Measurements from ENCODE around the gene MYBPC3. TPM values are rescaled to one million over a fixed set of nuclear protein-coding genes. Genes with fewer than 3 reads are reported as not detected.

MYBPC3 gene
- total RNA-seq, 1 donor from 2014 or later = not detected

DNA sequence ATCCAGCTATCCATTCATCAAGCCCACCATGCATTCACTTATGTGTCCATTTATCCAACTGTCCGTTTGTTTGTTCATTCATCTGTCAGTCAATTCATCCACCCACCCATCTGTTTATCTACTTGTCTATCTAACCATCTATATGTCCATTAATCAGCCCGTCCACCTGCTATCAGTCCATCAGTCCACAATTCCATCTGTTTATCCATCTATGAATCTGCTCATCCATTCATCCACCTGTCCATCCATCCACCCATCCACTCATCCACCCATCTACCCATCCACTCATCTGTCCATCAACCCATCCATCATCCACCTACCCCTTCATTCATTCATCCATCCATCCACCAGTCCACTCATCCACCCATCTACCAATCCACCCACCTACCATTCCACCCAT lies 26.8 kb upstream of the MYBPC3 start:
- H3K4me3 ChIP-seq = no peak overlapping the region
- TF ChIP-seq, protein P1, sequence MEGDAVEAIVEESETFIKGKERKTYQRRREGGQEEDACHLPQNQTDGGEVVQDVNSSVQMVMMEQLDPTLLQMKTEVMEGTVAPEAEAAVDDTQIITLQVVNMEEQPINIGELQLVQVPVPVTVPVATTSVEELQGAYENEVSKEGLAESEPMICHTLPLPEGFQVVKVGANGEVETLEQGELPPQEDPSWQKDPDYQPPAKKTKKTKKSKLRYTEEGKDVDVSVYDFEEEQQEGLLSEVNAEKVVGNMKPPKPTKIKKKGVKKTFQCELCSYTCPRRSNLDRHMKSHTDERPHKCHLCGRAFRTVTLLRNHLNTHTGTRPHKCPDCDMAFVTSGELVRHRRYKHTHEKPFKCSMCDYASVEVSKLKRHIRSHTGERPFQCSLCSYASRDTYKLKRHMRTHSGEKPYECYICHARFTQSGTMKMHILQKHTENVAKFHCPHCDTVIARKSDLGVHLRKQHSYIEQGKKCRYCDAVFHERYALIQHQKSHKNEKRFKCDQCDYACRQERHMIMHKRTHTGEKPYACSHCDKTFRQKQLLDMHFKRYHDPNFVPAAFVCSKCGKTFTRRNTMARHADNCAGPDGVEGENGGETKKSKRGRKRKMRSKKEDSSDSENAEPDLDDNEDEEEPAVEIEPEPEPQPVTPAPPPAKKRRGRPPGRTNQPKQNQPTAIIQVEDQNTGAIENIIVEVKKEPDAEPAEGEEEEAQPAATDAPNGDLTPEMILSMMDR (IDR thresholded peaks at IDR 0.05) = no peak
- intact Hi-C loops (cut with DNase I) = no loop called here
- H3K4me1 ChIP-seq = no peaks in the 10 kb centered on the region
- no peaks in the 10 kb centered on the region for H3K27me3 ChIP-seq
- H3K9me3 ChIP-seq = no peaks in the 10 kb centered on the region
- no peak for DNase-seq (ENCODE audit: low spot score in 2 of 2)
- H3K36me3 ChIP-seq = no peaks in the 10 kb centered on the region
- H3K27ac ChIP-seq = no peak overlapping the region

- peaks cover 0 to 3% of the 10 kb centered on the region in 2 donors for H3K4me1 ChIP-seq
- peak overlapping the region in 1 of 2 donors; percentile 39 for H3K27ac ChIP-seq
- H3K36me3 ChIP-seq = no peaks in the 10 kb centered on the region
- TF ChIP-seq, protein P1 (IDR thresholded peaks at IDR 0.05) = no peak
- no peak overlapping the region for H3K4me3 ChIP-seq
- intact Hi-C loops (cut with DNase I) = no loop called here
- no peaks in the 10 kb centered on the region for H3K27me3 ChIP-seq
- no peaks in the 10 kb centered on the region for H3K9me3 ChIP-seq
- no peak for DNase-seq (ENCODE audit: low spot score in 2 of 2)
These were observed 26.3 kb upstream of the MYBPC3 start for GRCh38 chr11:47378836-47379170.

- TF ChIP-seq, protein P1 (IDR thresholded peaks at IDR 0.05) = no peak
- Histone ChIP-seq H3K9me3 (no peaks in the 10 kb centered on the region), H3K27ac (peak within 1 kb of the TSS; percentile 53 to 55), H3K4me1 (peaks cover 0 to 3% of the 10 kb centered on the region in 2 donors), H3K4me3 (peak within 1 kb of the TSS in 1 of 2 donors; percentile 30), H3K36me3 (no peaks in the 10 kb centered on the region), H3K27me3 (no peaks in the 10 kb centered on the region)
- DNase-seq (ENCODE audit: low spot score in 2 of 2) = peak in 1 of 2 donors; percentile 53
- intact Hi-C loops (cut with DNase I) = no loop called here
These were observed 25.7 kb upstream of the MYBPC3 start, which contains the start of gene SPI1 for GRCh38 chr11:47378010-47378835. Gene SPI1, minus strand, starts transcription at chr11:47378547. Its CDS starts 194 bp downstream, at chr11:47378353.

DNA sequence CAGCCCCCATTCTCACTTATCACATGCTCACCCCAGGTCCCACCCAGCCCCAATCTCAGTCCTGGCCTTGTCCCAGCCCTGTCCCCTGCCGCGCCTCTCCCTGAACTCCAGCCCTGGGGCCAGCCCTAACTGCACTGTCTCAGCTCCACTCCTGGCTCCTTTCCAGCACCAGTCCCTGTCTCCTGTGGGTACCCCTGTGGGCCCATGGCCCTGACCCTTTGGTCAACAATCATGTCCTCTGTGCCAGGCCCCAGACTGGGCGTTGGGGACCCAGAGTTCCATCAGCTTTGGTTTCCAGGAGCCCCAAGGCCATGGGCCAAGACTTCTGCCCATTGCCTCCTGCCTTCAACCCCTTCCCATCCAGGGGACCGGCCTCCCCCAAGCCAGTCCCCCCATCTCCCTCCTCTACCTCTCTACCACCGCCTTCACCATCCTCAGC lies 25.1 kb upstream of the MYBPC3 start:
- DNase-seq (ENCODE audit: low spot score in 2 of 2) = no peak
- Histone ChIP-seq H3K27me3 (no peaks in the 10 kb centered on the region), H3K4me3 (peak overlapping the region in 1 of 2 donors; percentile 30), H3K9me3 (no peaks in the 10 kb centered on the region), H3K4me1 (peaks cover 0 to 3% of the 10 kb centered on the region in 2 donors), H3K27ac (peak overlapping the region; percentile 53 to 55), H3K36me3 (no peaks in the 10 kb centered on the region)
- intact Hi-C loops (cut with DNase I) = no loop called here
- TF ChIP-seq, protein P1 (IDR thresholded peaks at IDR 0.05) = no peak

DNA sequence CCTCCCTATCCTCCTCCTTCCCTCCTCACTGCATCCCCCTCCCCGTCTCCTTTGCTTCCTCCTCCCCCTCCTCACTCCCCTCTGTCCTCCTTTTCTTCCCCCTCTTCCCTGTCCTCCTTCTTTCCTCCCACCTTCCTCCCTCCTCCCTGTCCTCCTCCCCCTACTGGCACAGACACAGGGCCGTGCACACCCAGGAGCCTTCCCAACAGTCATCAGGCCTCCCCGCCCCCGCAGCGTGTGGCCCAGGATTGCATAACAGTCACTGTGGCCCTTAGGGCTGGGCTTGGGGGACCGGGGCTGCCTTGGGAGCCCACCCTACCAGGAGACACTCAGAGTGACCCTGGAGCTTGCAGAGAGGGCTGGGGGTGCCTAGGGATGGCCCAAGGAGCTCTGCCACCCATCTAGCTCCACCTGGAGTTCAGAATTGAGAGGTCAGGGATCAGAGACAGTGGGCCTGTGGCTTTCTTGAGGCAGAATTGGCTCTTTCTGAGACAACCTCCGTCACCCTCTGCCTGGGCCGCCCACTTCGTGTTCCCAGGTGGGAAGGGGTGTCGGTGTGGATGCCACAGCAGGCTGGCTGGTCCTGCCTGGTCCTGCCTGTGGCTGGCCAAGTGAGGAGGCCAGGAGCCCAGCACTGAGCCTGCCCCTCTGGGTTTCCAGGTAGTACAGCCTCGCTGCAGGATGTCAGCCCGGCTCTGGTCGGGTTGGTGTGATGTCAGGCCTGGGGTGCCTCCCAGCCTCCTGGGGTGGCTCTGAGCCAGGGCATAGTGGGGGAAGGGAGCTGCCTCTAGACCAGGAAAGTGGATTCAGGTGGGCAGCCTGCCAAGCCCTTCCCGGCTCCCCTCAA lies 24.2 kb upstream of the MYBPC3 start:
- TF ChIP-seq, protein P1 (IDR thresholded peaks at IDR 0.05) = no peak
- H3K9me3 ChIP-seq = no peaks in the 10 kb centered on the region
- intact Hi-C loops (cut with DNase I) = no loop called here
- H3K27me3 ChIP-seq = no peaks in the 10 kb centered on the region
- H3K4me1 ChIP-seq = peaks cover 0 to 3% of the 10 kb centered on the region in 2 donors
- peak overlapping the region in 1 of 2 donors; percentile 30 for H3K4me3 ChIP-seq
- peak overlapping the region in 1 of 2 donors; percentile 53 for H3K27ac ChIP-seq
- no peaks in the 10 kb centered on the region for H3K36me3 ChIP-seq
- no peak for DNase-seq (ENCODE audit: low spot score in 2 of 2)
